ENCODE measurements around the gene VPS45. TPM values are rescaled to one million over a fixed set of nuclear protein-coding genes. Genes with fewer than 3 reads are reported as not detected.

The VPS45 gene
- total and polyA plus RNA-seq, 2 of the 8 experiments (the other 6 are each of a cell fraction or from before 2014, with no cell fraction given), result 19.1 to 27.6 TPM

GRCh38 chr1:150160964-150161621 lies 93.5 kb downstream of the VPS45 start:
- CTCF ChIA-PET (ENCODE audit: partially characterized antibody), result interaction anchor here (0.7 to 4.3 kb wide), 12 partner anchors 10 to 199 kb away, joined by 3 to 20 read pairs (median 4); partner anchors contain the start of gene PLEKHO1
- Histone ChIP-seq H2BK5ac (ENCODE audit: low read depth, low read length) (no peak overlapping the region), H2BK120ac (replicated peaks; ENCODE audit: low read depth, low read length) (no peak overlapping the region), H3K79me1 (ENCODE audit: low read depth, low read length) (no peaks in the 10 kb centered on the region), H2BK12ac (ENCODE audit: low read depth, low read length) (peak overlapping the region; percentile 10; the same call in 1 of the 2 replicates), H3K79me2 (ENCODE audit: control insufficient read depth in 1 of 2, insufficient read depth in 2 of 2, low read length in 2 of 2) (no peaks in the 10 kb centered on the region), H3K23ac (ENCODE audit: insufficient read length) (no peak overlapping the region), H3K56ac (replicated peaks; ENCODE audit: insufficient read length, low read depth, low read length) (no peak overlapping the region), H3K36me3 (ENCODE audit: control insufficient read depth in 2 of 4, insufficient read depth in 4 of 4, low read length in 3 of 4) (peaks cover 17 to 33% (median 28%) of the 10 kb centered on the region in 4 experiments), H4K8ac (ENCODE audit: extremely low read depth, insufficient read depth, low read length) (no peak overlapping the region), H3K9me3 (ENCODE audit: insufficient read depth in 2 of 2, low read depth in 1 of 2, low read length in 1 of 2) (no peaks in the 10 kb centered on the region), H3K9ac (replicated peaks in 1 of 4; ENCODE audit: extremely low read depth in 1 of 4, low read depth in 3 of 4, low read length in 3 of 4) (no peak overlapping the region), H2AFZ (ENCODE audit: low read length) (no peak overlapping the region), H4K91ac (replicated peaks; ENCODE audit: insufficient read length, low read length) (no peak overlapping the region), H3K27ac (ENCODE audit: low read depth, low read length) (peak overlapping the region; percentile 1; the same call in 1 of the 2 replicates), H3K4me3 (ENCODE audit: extremely low read depth in 1 of 4, insufficient read depth in 2 of 4, low read depth in 3 of 4, low read length in 4 of 4) (no peak overlapping the region), H2AK5ac (ENCODE audit: low read depth, low read length) (peak overlapping the region; percentile 55; the same call in 1 of the 2 replicates), H3K4me1 (replicated peaks in 1 of 4; ENCODE audit: control insufficient read depth in 3 of 4, insufficient read depth in 4 of 4, low read length in 3 of 4) (peaks cover 12 to 30% (median 20%) of the 10 kb centered on the region in 4 experiments), H3K27me3 (replicated peaks in 1 of 4; ENCODE audit: control insufficient read depth in 3 of 4, extremely low read depth in 1 of 4, insufficient read depth in 3 of 4, low read length in 3 of 4) (no peaks in the 10 kb centered on the region), H3K4ac (replicated peaks; ENCODE audit: insufficient read length, low read depth, low read length) (no peak overlapping the region), H3K4me2 (ENCODE audit: insufficient read depth in 1 of 2, low read depth in 2 of 2, low read length in 2 of 2) (no peak overlapping the region), H4K5ac (ENCODE audit: insufficient read length, low read depth, low read length) (no peak overlapping the region), H2BK20ac (ENCODE audit: low read length) (0 out of 2 replicates have a peak overlapping the region, but pooled peaks have one; percentile 17), H3K14ac (ENCODE audit: insufficient read length) (no peak overlapping the region), H3K18ac (ENCODE audit: extremely low read depth, low read length) (no peak overlapping the region), H4K20me1 (replicated peaks in 1 of 2; ENCODE audit: control insufficient read depth in 1 of 2, insufficient read depth in 2 of 2, low read length in 2 of 2) (no peaks in the 10 kb centered on the region), H2BK15ac (ENCODE audit: low read length) (0 out of 2 replicates have a peak overlapping the region, but pooled peaks have one; percentile 2), H3K23me2 (ENCODE audit: low read depth, low read length) (peaks cover 11% of the 10 kb centered on the region; the same call in 1 of the 2 replicates)
- FAIRE-seq (no peak), DNase-seq (ENCODE audit: low read depth in 1 of 2, low spot score in 2 of 2) (no peak)
- POLR2A ChIA-PET (ENCODE audit: partially characterized antibody), result interaction anchor here (0.9 to 7.3 kb wide), 12 partner anchors 10 to 274 kb away, joined by 3 to 87 read pairs (median 6); partner anchors contain the start of genes ANP32E, PLEKHO1 and VPS45
- 93% methylated on average over 7 of the region's 7 CpGs; no CpG with 5 or more reads in 1 of the 2 experiments for WGBS, 2 experiments (ENCODE audit: extremely low coverage in 1 of 2, insufficient coverage in 1 of 2, insufficient read length in 1 of 2, insufficient replicate concordance in 2 of 2, low coverage in 1 of 2, low lambda C conversion rate in 2 of 2, missing lambda C conversion rate in 1 of 2)
- TF ChIP-seq RXRA (IDR thresholded peaks at IDR 0.05; ENCODE audit: insufficient read depth, low read depth, low read length), result no peak
- TF ChIP-seq POU5F1 (IDR thresholded peaks at IDR 0.05; ENCODE audit: low read depth, low read length), result no peak

Measured in H1 (cell line).